ENCODE results near the gene SLC26A4. TPM values are rescaled to one million over a fixed set of nuclear protein-coding genes. Genes with fewer than 3 reads are reported as not detected.
"Not testable (repeated sequence)": the region's sequence is repeated elsewhere in the genome, so short reads cannot be mapped to it uniquely, and the experiment has no call there.

The SLC26A4 gene
- 0.79 TPM for polyA plus RNA-seq (ENCODE audit: insufficient read length)

DNA sequence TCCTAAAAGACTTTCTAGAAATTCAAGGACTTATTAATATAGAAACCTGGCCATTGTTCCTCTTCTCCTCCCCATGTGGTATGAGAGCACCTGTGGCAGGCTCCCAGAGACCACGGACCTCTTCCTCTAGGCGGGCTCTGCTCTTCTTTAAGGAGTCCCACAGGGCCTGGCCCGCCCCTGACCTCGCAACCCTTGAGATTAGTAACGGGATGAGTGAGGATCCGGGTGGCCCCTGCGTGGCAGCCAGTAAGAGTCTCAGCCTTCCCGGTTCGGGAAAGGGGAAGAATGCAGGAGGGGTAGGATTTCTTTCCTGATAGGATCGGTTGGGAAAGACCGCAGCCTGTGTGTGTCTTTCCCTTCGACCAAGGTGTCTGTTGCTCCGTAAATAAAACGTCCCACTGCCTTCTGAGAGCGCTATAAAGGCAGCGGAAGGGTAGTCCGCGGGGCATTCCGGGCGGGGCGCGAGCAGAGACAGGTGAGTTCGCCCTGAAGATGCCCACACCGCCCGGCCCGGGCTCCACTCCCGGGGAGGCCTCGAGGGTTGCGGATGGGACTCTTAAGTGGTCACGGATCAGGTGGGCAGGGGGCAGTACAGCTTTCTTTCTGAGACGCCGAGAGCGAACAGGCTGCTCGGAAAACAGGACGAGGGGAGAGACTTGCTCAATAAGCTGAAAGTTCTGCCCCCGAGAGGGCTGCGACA lies at the start of gene SLC26A4:
SLC26A4 (plus strand) TSS at position 448 of the 700 bp plus-strand sequence. CDS start 814 bp downstream, outside the sequence.
- no peak for DNase-seq

DNA sequence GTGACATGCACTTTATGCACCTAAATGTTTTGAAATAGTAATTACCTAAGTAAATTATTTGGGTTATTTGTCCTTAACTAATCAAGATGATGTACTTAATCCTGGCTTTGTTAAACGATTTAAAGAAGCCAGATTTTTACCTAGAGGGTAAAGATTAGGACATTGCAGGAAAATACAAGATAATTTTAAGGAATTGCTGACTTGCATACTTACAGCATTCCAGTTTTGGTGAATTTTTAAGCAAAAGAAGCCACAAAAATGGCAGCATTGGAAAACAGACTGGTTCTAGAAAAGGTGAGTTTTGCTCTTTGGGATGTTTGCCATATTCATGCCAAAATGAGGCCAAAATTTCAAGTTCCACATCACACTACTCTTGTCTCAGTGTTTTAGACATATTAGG lies 47.2 kb upstream of the SLC26A4 start:
- DNase-seq, result no peak

- no peak for DNase-seq
These were observed 46.7 kb upstream of the SLC26A4 start for GRCh38 chr7:107613948-107614347.

DNA sequence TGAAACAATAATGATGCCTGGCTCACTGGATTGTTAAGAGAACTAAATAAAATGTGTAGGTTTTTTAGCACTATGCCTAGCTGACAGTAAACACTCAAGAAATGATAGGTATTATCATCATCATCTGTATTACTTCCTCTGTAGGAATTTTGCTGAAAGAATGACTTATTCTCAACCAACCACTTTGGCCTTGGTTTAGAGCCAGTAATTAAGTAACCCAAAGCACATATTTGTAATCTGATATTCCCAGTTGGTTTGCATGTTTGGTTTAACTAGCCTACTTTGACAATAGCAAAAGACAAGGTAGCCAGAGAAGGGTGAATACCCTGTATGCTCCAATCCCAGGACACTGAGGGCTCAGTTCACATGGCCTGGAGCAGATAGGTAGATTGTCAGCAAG lies 46.2 kb upstream of the SLC26A4 start:
- DNase-seq, result no peak

DNA sequence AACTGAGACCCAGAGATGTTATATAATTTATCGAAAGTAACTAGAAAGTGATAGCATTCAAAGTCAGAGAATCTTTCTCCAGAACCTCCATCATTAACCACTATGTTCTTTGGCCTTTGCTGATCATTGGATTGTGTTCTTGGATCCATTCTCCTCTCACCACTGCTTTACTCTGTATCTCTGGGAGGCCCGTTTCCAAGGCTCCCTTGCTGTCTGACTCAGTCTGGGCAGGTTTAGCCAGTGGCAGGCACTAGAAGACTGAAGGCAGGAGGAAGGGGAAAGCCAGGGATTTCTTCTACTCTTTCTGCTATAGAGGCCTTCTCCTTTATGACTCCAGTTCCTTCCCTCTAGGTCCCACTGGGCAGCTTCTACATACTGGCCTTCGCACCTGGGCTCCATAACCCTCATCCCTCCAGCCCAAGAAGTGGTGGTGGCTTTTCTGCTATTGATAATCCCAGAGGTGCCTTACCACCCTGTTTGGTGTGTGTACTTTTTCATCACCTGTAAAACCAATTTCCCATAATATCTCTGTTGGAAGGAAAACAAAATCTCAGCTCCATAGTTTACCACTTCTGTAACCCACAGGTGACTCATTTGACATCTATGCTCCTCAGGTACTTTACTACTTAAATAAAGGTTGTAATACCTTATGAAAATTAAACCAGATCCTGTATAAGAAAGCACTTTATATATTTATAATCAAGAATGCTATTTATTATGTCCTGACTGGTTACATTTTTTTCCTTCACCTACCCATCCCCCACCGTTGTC lies 44.5 kb upstream of the SLC26A4 start:
- no peak for DNase-seq

- no peak for DNase-seq
These were observed 38.2 kb upstream of the SLC26A4 start for GRCh38 chr7:107622429-107622828.

DNA sequence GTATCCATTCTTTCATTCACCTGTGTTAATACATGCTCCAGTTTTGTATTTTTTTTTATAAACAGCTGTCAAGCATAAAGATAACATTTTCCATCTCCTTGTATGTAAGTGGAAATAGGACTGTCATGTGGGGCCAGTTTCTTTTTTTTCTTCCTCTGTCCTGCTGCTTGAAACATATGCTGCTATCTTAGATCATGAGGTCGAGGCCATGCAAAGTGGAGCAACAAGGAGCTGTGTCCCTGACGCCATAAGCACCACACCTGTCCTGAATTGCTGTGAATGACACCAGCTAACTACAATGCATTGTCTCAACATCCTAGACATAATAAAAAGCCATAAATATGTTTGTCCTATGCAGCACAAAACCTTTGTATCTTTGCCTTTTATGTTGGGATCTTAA lies 37.7 kb upstream of the SLC26A4 start:
- DNase-seq, result no peak

DNA sequence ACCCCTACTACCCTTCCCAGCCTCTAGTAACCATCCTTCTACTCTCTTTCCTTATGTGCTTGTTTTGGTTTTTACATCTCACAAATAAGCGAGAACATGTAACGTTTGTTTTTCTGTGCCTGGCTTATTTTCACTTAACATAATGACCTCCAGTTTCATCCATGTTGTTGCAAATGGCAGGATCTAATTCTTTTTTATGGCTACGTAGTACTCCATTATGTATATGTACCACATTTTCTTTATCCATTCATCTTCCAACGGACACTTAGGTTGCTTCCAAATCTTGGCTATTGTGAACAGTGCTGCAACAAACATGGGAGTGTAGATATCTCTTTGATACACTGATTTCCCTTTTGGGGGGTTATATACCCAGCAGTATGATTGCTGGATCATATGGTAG lies 33.6 kb upstream of the SLC26A4 start:
- no peak for DNase-seq

DNA sequence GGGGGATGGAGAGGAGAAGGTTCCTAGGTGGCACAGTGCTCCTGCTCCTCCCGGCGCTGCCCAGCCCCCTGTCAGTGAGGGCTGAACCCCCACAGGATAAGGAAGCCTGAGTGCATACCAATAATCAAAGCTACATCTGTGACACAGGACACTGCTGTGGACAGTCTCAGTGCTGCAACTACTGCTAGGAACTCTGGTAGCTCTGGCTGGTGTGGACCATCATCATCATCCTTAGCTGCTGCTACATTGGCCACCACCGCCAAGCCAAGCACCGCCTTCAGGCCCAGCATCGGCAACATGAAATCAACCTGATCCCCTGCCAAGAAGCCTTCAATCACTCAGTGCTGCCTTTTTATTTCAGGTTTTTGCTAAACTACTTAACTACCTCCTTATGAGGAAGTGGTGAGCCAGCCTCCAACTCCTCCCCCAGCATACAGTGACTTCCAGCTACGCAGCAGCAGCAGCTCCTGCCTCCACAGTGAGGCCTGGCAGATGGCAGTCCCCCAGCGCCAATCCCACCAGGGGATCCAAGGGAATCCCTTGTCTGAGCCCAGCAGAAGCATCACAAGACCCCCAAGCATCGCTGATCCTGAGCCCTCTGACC lies 32.1 kb upstream of the SLC26A4 start:
- DNase-seq, result no peak

DNA sequence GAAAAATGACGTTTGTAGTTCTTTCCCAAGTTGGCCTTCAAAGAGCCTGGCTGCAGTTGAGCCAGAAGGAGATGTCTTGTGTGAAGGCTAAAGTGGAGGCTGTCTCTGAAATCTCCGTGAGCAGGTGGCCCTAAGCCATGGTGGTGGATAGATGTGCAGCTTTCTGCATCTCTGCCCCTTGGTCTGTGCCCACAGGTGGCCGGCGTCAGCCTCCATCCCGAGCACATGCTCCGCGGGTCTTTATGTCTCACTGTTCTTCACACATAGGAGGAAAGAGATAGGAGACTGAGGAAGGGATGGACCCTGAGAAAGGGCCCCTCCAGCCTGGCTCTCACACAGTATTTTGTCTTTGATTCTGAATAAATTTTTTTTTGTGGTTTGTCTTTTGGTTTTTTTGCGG lies 30.3 kb upstream of the SLC26A4 start:
- DNase-seq, result no peak

DNA sequence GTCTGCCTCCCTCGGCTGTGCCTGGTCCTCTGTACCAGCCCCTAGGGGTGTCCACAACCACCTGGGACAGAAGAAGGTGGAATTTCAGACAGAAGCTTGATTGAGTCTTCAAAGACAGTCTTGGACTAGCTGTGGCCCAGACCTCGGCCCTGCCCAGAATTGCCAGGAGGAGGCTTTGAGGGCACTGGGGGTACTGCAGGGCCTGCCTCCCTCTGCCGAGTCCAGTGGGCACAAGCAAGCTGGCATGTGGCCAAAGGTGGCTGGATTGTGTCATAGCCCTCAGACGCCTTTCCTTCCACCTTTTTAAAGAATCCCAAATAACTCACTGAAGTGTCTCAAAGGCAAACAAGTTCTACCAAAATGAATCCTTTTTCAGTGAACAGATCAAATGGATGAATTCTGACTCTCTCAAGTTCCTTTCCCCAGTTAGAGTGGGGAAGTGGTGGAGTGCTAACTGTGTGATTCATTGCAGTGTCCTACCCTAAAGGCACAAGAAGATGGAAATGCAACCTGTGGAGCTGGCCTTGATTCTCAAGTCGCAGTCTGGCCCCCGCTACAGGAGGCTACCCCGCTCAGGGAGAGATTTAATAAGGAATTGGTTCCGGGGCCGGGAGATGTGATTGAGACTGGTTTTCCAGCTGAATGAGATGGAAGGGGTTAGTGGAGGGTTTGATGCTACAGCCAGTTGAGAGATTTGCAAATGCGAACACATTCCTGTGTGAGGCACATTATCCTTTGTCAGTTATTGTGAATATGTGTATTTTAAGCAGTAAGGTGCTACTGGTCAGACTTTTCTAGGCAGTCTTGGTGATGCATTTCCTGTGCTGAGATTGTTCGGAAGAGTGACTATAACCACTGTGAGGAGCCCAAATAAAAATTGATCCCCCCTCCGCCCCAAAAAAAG lies 28.8 kb upstream of the SLC26A4 start:
- no peak for DNase-seq

DNA sequence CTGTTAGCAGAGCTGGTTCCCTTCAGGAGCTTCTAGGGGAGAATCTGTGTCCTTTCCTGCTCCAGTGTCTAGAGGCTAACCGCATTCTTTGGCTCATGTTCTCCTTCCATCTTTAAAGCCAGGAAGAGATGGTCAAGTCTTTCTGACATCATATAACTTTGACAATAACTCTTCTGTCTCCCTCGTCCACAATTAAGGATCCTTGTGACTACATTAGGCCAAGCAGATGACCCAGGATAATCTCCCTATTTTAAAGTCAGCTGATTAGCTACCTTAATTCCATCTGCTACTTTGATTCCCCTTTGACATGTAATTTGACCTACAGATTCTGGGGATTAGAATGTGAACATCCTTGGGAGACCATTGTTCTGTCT lies 28.1 kb upstream of the SLC26A4 start:
- no peak for DNase-seq

- no peak for DNase-seq
These were observed 22.0 kb upstream of the SLC26A4 start for GRCh38 chr7:107638594-107638993.

GRCh38 chr7:107639070-107639469 lies 21.6 kb upstream of the SLC26A4 start:
- not testable (repeated sequence) for DNase-seq

DNA sequence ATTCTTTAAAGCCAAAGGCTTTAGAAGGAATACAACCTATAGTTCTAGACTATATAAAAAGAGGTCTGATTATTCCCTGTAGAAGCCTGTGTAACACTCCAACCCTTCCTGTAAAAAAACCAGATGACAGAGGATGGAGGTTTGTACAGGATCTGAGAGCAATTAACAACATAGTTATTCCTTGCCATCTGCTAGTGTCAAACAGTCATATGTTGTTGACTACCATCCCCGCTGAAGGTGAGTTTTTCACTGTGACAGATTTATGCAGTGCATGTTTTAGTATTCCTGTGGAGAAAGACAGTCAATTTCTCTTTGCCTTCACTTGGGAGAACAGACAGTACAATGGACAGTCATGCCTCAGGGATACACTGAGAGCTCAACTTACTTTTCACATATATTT lies 19.0 kb upstream of the SLC26A4 start:
- no peak for DNase-seq

GRCh38 chr7:107642501-107642900 lies 18.1 kb upstream of the SLC26A4 start:
- no peak for DNase-seq

GRCh38 chr7:107643407-107643806 lies 17.2 kb upstream of the SLC26A4 start:
- no peak for DNase-seq

- no peak for DNase-seq
These were observed 16.7 kb upstream of the SLC26A4 start for GRCh38 chr7:107643938-107644308.

- DNase-seq, result no peak
These were observed 16.2 kb upstream of the SLC26A4 start for GRCh38 chr7:107644309-107644974.

GRCh38 chr7:107652642-107653041 lies 8.0 kb upstream of the SLC26A4 start:
- DNase-seq, result no peak

DNA sequence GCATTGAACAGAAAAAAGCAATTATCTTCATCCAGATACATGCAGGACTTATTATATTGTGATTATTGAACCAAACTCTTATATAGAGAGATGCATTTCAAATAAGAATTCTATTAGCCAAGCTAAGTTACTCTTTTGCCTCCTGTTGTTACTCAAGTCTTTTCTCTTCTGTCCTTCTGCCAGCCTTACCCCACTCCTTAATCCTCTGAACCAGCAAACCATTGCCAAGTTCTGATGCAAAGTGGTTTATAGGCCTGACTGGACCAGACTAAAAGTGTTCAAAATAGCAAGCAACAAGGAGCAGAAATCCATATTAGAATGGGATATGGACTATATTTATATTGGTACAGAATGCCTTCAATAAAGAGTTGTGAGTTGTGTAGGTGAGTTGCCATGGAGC lies 2.2 kb upstream of the SLC26A4 start:
- DNase-seq, result no peak

DNA sequence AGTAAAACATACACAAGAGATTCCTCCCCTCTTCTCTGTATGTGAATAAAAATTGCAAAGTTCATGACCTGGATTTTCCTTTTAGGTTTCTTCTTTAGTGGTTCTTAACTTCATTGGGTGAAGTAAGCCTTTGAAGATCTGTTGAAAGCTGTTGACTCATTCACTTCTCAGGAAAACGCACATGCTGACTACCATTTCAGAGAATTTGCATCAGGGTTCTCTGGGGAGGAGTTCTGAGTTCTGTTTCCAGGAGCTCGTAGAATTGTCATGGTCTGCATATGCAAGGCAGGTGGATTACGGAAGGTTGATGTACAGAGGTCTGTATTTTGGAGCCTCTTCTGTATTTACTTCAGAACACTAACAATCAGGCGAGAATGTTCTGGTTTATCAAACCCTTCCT lies 962 bp upstream of the SLC26A4 start:
- no peak for DNase-seq

All from hindlimb muscle (tissue), 1 donor.